Left ventricle myocardium superior (tissue), 1 donor: Measurements from ENCODE around the gene TAS2R50. TPM values are rescaled to one million over a fixed set of nuclear protein-coding genes. Genes with fewer than 3 reads are reported as not detected.

Experiments used
- ATAC-seq: fragments of 200-7000 bp; cut with Tn5 transposase; one replicate; pipeline ENCODE4 v1.9.1; 2020; ENCODE audit warnings: mild to moderate bottlenecking, moderate library complexity
- DNase-seq: peaks from one replicate; pipeline ENCODE4 v3.0.0-alpha.2; 2020
- intact Hi-C: fragments of 100-400 bp; cut with micrococcal nuclease; formaldehyde crosslinking; loops from one replicate; pipeline ENCODE4 v1.11.0; 2022
- total RNA-seq: library from RNA; stranded (reverse); fragmentation: NEBNext Ultra II Directional; extraction: Animal tissue kit (Norgen Biotek cat#: 25700); gene quantifications from one replicate; pipeline ENCODE4 v1.2.1, GENCODE V29; 2021
- donor health status: DM: no; HTN: yes; CAD: no; lungs with severe emphysema.

Gene TAS2R50
- total RNA-seq, 1 donor from 2014 or later = 0.25 TPM

- DNase-seq (no peak), ATAC-seq (peak; percentile 52)
- intact Hi-C loops = no loop called here
Observed at GRCh38 chr12:10959804-10960203, 26.9 kb downstream of the TAS2R50 start.

DNA sequence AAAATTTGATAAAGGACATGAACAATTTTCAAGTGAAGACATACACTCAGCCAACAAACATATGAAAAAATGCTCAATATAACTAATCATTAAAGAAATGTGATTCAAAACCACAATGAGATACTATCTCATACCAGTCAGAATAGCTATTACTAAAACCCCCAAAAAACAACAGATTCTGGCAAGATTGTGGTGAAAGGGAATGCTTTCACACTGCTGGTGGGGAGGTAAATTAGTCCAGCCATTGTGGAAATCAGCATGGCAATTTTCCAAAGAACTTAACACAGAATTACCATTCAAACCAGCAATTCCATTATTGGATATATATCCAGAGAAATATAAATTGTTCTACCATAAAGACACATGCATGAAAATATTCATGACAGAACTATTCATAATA is 29.0 kb downstream of the TAS2R50 start:
- intact Hi-C loops = no loop called here
- no peak for ATAC-seq

GRCh38 chr12:10956085-10956484 is 30.6 kb downstream of the TAS2R50 start:
- DNase-seq = no peak
- intact Hi-C loops = no loop called here
- ATAC-seq = no peak

More for the DNA sequence above, 29.0 kb downstream of the TAS2R50 start:
- no peak for DNase-seq

DNA sequence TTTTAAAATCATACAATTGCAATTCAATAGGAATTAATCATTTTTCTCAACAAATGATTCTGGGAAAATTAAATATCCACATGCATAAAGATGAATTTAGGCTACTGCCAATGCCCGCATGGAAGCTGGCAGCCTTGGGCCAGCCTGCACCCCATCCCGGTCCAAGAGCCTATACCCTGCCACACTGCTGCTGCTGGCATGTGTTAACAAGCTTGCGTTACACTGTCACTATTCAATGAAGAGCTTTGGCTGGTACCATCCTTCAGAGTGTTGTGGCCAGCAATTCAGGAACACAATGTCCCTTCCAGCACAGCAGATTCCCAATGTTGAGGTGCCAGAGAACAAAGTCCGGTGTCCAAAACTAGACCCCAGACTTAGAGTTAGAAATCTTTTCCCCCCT is 34.1 kb downstream of the TAS2R50 start:
- DNase-seq = peak; percentile 51

GRCh38 chr12:10943167-10943566 is 43.5 kb downstream of the TAS2R50 start:
- ATAC-seq = no peak

More for the DNA sequence above, 34.1 kb downstream of the TAS2R50 start:
- ATAC-seq = peak; percentile 100
- intact Hi-C loops = loop anchor here (2.0 kb wide), 1 partner anchor 44 kb away; the partner anchor contains the start of gene TAS2R13

DNA sequence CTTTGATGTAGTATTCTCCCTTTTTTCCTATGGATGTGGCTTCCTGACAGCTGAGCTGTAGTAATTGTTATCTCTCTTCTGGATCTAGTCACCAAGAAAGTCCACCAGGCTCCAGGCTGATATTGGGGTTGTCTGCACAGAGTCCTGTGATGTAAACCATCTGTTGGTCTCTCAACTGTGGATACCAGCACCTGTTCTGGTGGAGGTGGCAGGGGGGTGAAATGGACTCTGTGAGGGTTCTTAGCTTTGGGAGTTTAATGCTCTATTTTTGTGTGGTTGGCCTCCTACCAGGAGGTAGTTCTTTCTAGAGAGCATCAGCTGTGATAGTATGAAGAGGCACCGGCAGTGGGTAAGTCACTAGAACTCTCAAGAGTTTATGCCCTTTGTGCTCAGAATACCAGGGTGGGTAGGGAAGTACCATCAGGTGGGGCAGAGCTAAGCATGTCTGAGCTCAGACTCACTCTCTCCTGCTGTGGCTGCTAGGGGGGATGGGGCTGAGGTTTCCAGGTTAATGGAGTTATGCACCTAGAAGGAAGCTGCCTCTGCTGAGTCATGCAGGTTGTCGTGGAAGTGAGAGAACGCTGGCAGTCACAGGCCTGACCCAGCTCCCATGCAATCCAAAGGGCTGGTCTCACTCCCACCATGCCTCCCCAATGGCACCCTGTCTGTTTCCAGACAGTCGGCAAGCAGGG is 44.6 kb downstream of the TAS2R50 start:
- DNase-seq = no peak
- no peak for ATAC-seq
- intact Hi-C loops = no loop called here

More at GRCh38 chr12:10943167-10943566, 43.5 kb downstream of the TAS2R50 start:
- DNase-seq = no peak
- intact Hi-C loops = no loop called here

GRCh38 chr12:10941369-10941768 is 45.3 kb downstream of the TAS2R50 start:
- ATAC-seq (no peak), DNase-seq (no peak)
- intact Hi-C loops = no loop called here

DNA sequence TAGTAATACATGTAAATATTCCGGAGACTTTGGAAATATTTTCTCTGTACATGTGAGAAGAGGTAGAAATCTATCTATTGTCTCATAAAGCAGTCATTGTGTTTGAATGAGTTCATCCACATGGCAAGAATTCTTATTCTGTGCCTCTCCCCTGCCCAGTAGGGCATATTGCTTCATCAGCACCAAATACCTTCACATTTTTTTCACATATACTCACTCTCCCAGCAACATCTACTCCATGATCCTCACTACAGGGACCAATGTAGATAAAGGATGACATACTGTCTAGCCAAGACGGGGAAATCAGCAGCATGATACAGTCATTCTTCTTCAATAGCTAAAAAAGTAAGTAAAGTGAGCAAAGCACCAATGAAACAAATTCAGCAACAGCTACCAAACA is 46.3 kb downstream of the TAS2R50 start:
- DNase-seq (no peak), ATAC-seq (no peak)
- intact Hi-C loops = no loop called here

DNA sequence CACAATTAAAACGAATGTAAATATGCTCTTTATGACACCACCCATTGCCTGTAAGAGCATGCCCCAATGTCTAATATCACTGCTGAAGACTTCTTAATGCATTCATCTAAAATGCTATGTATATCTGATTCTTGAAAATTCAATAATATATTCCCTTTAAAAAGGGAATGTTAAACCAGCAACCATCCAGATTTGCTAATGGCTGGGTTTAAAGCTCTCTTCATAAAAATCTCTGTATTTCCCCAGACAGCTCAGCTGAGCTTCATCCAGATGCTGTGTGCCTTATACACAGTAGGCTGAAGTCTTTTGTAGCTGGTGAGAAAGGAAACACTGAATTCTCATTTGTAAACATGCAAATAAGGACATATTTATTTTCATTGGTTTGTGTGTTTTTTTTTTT is 47.5 kb downstream of the TAS2R50 start, which contains the start of gene TAS2R14:
TAS2R14 (minus strand) TSS at position 101 of the 400 bp plus-strand sequence; CDS start at position 45, 56 bp downstream.
- no peak for ATAC-seq
- no peak for DNase-seq
- intact Hi-C loops = no loop called here

- DNase-seq (no peak), ATAC-seq (no peak)
- intact Hi-C loops = no loop called here
Observed at GRCh38 chr12:10936506-10936905, 50.2 kb downstream of the TAS2R50 start.

Other genes with a start within 250 kb of the TAS2R50 start
- not detected for gene TAS2R7, start 184.3 kb downstream of the TAS2R50 start, total RNA-seq
- gene TAS2R8, start 179.6 kb downstream of the TAS2R50 start, total RNA-seq = not detected
- not detected for gene TAS2R9, start 176.7 kb downstream of the TAS2R50 start, total RNA-seq
- not detected for gene TAS2R10, start 160.6 kb downstream of the TAS2R50 start, total RNA-seq
- 0.94 TPM for gene PRR4, start 137.4 kb downstream of the TAS2R50 start, total RNA-seq
- 3.8 TPM for gene PRH1, start 102.7 kb downstream of the TAS2R50 start, total RNA-seq
- gene TAS2R13, start 77.3 kb downstream of the TAS2R50 start, total RNA-seq = 0.30 TPM
- not detected for gene PRH2, start 57.7 kb downstream of the TAS2R50 start, total RNA-seq
- 0.45 TPM for gene TAS2R14, start 47.6 kb downstream of the TAS2R50 start, total RNA-seq
- gene TAS2R20, start 11.4 kb upstream of the TAS2R50 start, total RNA-seq = 0.42 TPM
- gene TAS2R19, start 35.7 kb upstream of the TAS2R50 start, total RNA-seq = 0.77 TPM
- gene TAS2R31, start 44.5 kb upstream of the TAS2R50 start, total RNA-seq = 0.67 TPM
- 0.27 TPM for gene TAS2R46, start 75.4 kb upstream of the TAS2R50 start, total RNA-seq
- gene TAS2R43, start 105.4 kb upstream of the TAS2R50 start, total RNA-seq = not detected
- 0.72 TPM for gene TAS2R30, start 147.7 kb upstream of the TAS2R50 start, total RNA-seq
- gene SMIM10L1, start 184.3 kb upstream of the TAS2R50 start, total RNA-seq = 13.7 TPM
- not detected for gene TAS2R42, start 200.0 kb upstream of the TAS2R50 start, total RNA-seq